G401.6 (cell line): ENCODE measurements around the gene PPT1.
A peak's percentile ranks its signal among the peaks of the same experiment; 100 is the strongest.

Experiments used
- FAIRE-seq: peaks from 2 replicates; lab custom pipeline; 2012; peaks lifted over from hg19 to GRCh38; lab: Jason Lieb, UNC

Gene PPT1

DNA sequence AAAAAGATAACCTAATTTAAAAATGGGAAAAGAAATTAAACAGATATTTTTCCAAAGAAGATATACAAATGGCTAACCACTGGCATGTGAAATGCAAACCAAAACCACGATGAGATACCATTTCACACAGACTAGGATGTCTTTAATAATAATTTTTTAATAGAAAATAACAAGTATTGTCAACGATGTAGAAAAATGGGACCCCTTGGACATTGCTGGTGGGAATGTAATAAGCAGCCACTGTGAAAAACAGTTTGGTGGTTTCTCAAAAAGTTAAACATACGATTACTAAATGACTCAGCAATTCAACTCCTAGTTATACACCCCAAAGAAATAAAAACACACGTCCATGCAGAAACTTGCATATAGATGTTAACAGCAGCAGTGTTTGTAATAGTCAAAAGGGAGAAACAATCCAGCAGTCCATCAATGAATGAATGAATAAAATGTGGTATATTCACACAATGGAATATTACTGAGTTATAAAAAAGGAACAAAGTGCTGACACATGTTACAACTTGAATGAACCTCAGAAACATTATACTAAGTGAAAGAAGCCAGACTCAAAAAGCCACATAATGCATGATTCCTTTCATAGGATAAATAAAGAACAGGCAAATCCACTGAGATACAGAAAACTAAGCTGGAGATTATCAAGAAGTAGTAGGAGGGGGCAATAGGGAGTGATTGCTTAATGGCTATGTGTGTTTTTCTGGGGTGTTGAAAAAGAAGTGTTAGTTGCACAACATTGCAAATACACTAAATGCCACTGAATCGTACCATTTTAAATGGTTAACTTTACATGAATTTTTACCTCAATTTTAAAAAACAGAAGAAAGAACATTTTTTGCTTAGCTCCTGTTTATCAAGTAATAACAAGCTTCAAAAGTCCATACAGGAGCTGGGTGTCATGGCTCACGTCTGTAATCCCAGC lies 4.1 kb downstream of the PPT1 start:
- FAIRE-seq: no peak

DNA sequence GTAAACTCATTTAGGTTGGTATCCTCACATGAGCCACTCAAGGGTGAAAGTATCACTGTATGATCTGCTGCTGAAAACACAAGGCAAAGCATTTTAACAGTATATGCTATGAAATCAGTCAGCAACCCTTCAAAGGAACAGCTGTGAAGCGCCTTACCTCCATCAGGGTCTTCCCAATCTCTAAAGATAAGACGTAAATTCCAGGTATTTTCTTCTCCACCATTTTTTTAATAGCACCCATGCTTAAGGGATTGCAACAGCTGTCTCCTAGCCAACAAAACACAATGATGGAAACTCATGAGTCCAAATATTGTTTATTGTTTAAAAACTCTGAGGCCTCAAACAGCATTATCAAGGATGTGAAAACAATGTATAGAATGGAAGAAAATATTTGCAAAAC lies 4.8 kb downstream of the PPT1 start:
- no peak for FAIRE-seq

GRCh38 chr1:40090652-40091355 lies 6.2 kb downstream of the PPT1 start:
- no peak for FAIRE-seq

- peak; percentile 66 for FAIRE-seq
These were observed 12.3 kb downstream of the PPT1 start for GRCh38 chr1:40084750-40085149.

- FAIRE-seq: no peak
These were observed 15.2 kb downstream of the PPT1 start for GRCh38 chr1:40081871-40082270.

DNA sequence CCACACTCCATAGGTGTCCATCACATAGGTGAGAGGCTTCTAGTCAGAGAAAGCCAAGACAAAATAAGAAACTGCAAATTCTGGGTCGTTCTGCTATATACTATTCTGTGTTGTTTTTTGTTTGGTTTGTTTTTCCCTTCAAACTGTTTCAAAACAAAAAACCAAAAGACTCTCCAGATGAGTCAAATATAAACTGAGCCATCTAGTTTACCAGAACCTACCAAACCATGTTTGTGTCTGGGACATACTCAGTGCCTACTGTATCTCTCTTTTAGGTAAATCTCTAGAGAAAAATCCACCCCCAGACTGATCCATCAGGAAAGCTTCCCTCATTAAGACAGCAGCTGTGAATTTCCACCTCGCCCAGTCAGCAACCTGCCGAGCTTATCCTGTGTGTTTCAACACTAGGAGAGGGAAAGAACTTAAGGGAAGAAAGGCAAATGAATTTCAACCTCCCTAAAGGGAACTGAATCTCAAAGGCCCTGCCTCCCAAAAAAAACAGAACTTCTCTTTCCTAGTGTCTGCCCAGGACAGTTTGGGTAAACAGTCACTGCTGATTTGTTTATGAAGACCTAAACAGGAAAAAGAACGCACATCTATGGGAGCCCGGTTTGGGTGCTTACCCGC lies 17.2 kb downstream of the PPT1 start:
- no peak for FAIRE-seq

DNA sequence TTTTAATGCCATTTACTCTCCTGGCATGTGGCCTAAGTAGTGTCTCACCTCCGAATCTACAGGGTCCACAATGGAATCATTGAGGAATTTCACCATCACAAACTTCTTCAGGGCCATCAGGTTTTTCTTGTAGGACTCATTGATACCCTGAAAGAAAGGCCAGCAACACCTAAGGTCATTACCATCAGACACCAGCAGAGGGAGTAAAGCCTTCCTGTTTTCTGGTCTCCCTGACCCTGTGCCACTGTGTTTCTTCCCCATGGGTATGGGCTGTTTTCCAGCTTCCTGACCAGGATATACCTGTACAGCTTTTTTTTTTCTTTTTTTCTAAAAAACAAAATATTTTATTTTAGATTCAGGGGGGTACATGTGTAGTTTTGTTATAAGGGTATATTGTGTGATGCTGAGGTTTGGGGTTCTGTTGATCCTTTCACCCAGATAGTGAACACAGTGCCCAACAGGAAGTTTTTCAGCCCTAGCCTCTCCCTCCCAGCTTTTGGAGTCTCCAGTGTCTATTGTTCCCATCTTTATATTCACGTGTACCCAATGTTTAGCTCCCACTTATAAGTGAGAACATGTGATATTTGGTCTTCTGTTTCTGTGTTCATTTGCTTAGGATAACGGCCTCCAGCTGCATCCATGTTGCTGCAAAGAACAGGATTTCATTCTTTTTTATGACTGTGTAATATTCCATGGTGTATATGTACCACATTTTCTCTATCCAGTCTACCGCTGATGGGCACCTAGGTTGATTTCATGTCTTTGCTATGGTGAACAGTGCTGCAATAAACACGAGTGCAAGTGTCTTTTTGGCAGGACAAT lies 18.3 kb downstream of the PPT1 start:
- peak; percentile 92 for FAIRE-seq

GRCh38 chr1:40076895-40077312 lies 20.1 kb downstream of the PPT1 start:
- no peak for FAIRE-seq

GRCh38 chr1:40075266-40075665 lies 21.8 kb downstream of the PPT1 start:
- FAIRE-seq: no peak

- no peak for FAIRE-seq
These were observed 24.0 kb downstream of the PPT1 start for GRCh38 chr1:40073062-40073461.

DNA sequence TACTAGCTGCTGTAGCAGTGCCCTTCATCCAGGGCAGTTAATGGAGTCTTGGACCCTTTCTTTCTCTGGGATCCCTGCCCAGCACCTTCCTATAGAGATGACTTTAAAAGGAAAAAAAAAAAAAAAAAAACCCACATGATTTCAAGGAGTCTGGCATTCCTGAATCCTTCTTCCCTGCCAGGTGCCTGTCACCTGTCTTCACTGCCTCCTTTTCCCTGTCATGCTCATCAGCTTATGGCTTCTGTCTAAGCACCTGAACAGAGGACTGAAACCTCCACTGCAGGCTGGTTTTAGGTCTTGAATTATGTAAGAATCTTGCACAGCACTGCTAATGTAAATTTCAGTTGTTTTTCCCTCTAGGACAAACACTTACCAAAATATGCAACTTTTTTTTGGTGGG lies 24.9 kb downstream of the PPT1 start:
- FAIRE-seq: no peak

DNA sequence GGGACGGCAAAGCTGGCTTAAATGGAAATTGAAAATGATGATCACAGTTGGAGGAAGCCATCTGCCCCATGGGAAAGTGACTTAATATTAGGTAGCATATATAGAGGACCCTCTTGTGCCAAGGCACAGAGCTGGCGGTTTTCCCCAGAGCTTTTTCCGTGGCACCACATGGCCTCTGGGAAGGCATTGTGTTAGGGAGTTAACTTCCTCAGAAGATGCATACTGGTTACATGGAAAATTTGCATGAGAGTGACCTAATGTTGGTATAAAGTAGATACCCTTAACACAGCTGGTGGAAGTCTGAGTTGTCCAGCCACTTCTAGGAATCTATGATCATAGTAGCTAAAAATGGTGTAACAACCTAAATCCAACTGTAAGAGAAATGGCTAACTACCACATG lies 29.2 kb downstream of the PPT1 start:
- FAIRE-seq: no peak

DNA sequence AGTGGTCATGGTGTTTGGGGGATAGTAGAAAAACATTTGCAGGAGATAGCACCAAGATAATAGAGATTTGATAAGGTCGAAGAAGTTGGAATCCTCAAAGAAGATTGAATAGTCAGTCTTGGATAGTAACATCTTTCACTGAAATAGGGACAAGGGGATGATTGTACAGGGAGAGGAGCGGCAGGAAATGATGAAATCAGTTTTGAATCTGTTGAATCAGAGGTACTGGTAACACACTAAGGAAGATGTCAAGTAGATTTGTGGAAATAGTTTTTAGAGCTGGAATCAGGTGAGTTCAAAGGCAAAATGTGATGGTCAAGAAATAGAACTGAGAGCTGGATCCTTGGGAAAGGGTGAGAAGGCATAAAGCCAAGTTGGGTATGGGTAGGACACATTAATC lies 30.0 kb downstream of the PPT1 start:
- FAIRE-seq: no peak

- FAIRE-seq: no peak
These were observed 32.1 kb downstream of the PPT1 start for GRCh38 chr1:40064797-40065499.

DNA sequence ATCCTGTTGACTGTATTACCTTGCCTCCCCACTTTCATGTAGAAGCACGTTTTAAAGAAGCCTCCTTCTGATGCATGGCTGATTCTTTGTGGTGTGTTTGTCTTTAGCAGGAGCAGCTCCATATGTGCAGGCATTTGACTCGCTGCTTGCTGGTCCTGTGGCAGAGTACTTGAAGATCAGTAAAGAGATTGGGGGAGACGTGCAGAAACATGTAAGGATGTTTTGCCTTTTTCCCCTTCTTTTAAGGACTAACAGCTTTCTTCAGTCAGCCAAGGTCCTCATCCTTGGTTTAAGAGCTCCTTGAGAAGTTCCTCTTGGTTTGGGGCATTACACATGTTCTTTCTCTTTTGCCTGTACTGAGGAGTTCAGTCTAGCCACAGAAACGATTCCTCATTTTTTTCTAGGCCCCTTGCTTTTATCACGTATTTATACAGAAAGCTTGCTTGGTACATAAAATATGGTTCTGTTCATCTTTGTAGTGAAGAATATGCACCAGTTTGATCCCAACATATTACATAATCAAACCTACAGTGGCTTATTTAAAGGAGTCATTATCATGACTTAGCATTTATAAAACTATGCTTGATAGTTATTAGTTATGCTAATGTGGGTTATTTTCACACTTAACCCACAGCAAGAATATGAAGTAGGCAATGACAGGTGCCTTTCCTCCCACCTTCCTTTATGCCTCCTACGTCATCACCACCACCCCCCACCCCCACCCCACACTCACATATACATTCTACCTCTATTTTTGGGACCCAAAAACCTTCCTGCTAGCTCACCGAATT lies 36.9 kb downstream of the PPT1 start:
- FAIRE-seq: no peak

DNA sequence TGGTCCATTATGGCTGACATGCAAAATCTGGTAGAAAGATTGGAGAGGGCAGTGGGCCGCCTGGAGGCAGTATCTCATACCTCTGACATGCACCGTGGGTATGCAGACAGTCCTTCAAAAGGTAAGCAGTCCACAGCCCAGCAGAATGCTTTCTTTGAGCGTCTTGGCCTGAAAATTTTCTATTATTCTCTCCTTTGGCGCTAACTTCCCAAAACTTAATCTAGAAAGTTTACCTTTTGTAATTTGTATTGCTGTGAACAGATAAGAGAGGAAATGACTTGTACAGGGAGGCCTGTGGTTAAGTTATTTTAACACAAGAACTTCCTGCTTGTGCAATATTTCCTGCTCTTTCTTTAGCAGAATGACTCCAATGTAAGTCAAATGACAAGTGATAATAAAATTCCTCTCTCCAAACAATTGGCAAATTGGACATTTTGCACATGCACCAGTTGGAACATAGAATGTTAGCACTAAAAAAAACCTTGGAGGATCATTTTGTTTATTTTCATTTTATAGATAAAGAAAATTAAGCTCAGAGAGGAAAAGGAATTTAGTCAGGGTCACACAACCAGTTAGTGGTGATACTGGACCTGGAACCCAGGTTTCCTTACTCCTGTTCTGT lies 37.6 kb downstream of the PPT1 start:
- no peak for FAIRE-seq

DNA sequence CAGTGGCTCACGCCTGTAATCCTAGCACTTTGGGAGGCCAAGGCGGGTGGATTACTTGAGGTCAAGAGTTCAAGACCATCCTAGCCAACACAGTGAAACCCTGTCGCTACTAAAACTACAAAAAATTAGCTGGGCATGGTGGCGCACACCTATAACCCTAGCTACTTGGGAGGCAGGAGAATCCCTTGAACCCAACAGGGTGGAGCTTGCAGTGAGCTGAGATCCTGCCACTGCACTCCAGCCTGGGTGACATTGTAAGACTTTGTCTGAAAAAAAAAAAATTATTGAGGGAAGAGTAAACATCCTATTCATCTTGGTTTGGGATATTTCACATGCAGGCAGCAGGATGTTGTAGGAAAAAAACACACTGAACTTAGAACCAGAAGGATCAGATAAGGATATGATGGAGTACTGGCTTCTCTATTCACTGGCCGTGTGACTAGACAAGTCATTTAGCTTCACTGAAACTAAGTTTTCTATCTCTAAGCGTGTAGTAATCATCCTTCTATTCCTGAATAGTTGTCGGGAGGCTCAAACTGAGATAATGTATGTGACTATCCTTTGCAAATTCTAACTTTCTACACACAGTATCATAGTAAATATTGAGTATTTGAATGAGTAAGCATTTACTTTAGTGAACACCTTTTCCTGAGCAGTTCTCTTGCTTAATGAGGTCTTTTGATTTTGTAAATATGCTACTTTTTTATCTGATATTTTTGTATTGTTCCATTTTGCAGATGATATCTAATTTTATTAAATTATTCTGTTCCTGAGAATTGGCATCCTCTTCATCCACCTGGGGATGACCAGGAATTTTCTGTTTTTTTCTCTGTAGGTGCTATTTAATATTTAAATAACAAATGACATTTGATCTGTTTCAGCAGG lies 38.4 kb downstream of the PPT1 start:
- no peak for FAIRE-seq

DNA sequence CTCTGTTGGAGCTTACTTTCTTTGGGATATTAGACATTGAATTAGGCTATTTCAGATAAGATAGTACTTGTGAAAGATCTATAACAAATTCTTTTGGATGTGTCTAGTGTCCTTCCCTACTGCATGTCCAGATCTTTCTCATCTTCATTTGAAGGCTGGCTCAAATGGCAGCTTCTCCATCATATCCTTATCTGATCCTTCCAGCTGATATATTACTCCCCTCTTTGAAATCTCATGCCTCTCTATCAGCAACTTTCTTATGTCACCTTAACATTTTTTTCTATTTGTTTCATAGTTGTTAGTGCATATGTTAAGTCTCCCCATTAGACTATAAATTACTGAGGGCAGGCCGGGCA lies 39.0 kb downstream of the PPT1 start:
- no peak for FAIRE-seq

DNA sequence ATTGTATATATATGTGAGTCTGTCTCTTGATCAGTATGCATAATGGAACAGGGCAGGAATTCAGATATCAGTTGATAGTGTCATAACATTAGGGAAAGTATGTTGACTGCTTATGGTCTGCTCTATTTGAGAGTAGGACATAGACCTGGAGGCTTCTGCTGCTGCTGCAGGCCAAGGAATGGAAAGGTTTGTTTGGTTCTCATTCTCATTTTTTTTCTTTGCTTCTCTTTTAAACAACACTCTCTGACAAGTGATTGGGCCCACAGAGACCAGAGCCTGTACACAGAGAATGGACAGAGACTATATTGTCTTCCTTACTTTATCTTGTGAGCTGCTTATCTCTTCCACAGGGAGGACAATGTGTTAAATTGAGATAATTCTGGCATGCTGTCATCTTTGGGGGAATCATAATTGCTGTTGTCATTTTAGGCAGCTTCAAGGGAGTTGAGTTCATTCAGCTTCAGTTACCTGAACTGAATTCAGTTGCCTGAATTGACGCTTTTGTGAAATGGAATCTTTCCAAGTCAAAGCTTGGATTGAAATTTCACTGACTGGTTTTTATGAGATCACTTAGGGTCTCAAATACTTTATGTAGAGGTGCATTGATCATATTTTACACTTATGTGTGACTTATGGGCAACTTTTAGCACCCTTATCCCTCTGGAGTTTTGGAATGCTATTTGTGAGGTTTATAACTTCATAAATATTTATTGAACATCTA lies 39.6 kb downstream of the PPT1 start:
- no peak for FAIRE-seq
